Activated CD8-positive, alpha-beta T cell treated with anti-CD3 and anti-CD28 coated beads for 36 hours (primary cell): Measurements from ENCODE around the gene DCAF10. TPM values are rescaled to one million over a fixed set of nuclear protein-coding genes. Genes with fewer than 3 reads are reported as not detected.

ENCODE experiments used
- ATAC-seq: fragments of 200-7000 bp; cut with Tn5 transposase; one replicate; pipeline ENCODE4 v1.10.0; 2021; ENCODE audit warnings: mild to moderate bottlenecking, moderate library complexity
- CTCF ChIA-PET: fragments of 350-600 bp; sonication (Branson Sonifier 250); formaldehyde crosslinking; loops from one replicate; lab custom pipeline; 2021; ENCODE audit warnings: antibody characterized with exemption; lab: Charles Lee
- POLR2A ChIA-PET: fragments of 350-600 bp; sonication (Branson Sonifier 250); formaldehyde crosslinking; loops from one replicate; lab custom pipeline; 2021; ENCODE audit warnings: antibody characterized with exemption; lab: Charles Lee
- DNase-seq: peaks from one replicate; pipeline ENCODE4 v3.0.0-alpha.2; 2020
- H3K27ac Mint-ChIP-seq: one replicate; pipeline ENCODE4 v1.8.0; 2021; ENCODE audit warnings: mild to moderate bottlenecking, mixed read lengths
- H3K27me3 Mint-ChIP-seq: one replicate; pipeline ENCODE4 v1.8.0; 2021; ENCODE audit warnings: mixed read lengths
- H3K36me3 Mint-ChIP-seq: one replicate; pipeline ENCODE4 v1.8.0; 2021; ENCODE audit warnings: low read depth, mixed read lengths
- H3K4me1 Mint-ChIP-seq: one replicate; pipeline ENCODE4 v1.8.0; 2021; ENCODE audit warnings: low read depth, mixed read lengths
- H3K4me3 Mint-ChIP-seq: one replicate; pipeline ENCODE4 v1.8.0; 2021; ENCODE audit warnings: mild to moderate bottlenecking, moderate library complexity, mixed read lengths
- H3K9me3 Mint-ChIP-seq: one replicate; pipeline ENCODE4 v1.8.0; 2021; ENCODE audit warnings: mixed read lengths
- intact Hi-C: fragments of 100-400 bp; cut with micrococcal nuclease; formaldehyde crosslinking; loops from one replicate; pipeline ENCODE4 v1.10.0; 2022
- total RNA-seq, 2 experiments: library from RNA; stranded (reverse); gene quantifications; one replicate each; pipeline ENCODE4 v1.2.3, GENCODE V29; 2021
- TF ChIP-seq, protein P1 (sequence below): fragments of 200-600 bp; IDR thresholded peaks from one replicate; pipeline ENCODE4 v1.8.0; 2022; ENCODE audit warnings: antibody characterized with exemption, mild to moderate bottlenecking

DCAF10 gene
- total RNA-seq, 2 experiments from 2014 or later = 14.7 to 15.2 TPM

DNA sequence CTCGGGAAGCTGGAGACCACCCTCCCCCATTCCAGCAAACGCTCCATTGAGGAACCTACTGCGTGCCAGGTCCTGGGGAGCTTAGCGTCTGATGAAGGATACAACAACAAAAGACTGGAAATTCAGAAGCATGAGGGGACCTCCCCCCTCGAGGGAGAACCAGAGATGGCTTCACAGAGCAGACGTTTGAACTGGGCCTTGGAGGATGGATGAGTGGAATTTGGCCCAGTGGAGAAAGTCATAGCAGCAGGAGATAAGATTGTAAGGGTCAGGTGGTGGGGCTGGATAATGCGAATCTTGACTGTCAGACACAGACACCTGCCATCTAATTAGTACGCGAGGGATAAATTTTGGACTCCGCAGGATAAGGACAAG lies 104.5 kb downstream of the DCAF10 start:
- H3K4me1 Mint-ChIP-seq = peaks cover 22% of the 10 kb centered on the region
- no peaks in the 10 kb centered on the region for H3K9me3 Mint-ChIP-seq
- H3K27ac Mint-ChIP-seq = peak overlapping the region; percentile 84
- H3K4me3 Mint-ChIP-seq = peak overlapping the region; percentile 81
- CTCF ChIA-PET = interaction anchor here (0.8 to 1.2 kb wide), 3 partner anchors 9 to 183 kb away, joined by 3 to 9 read pairs (median 4); partner anchors contain the start of gene EXOSC3
- DNase-seq (no peak), ATAC-seq (no peak)
- POLR2A ChIA-PET = interaction anchor here (1.2 to 1.7 kb wide), 3 partner anchors 9 to 156 kb away, joined by 4 to 5 read pairs (median 5); no protein-coding TSS in a partner anchor
- H3K27me3 Mint-ChIP-seq = no peaks in the 10 kb centered on the region
- H3K36me3 Mint-ChIP-seq = no peaks in the 10 kb centered on the region
- TF ChIP-seq, protein P1, sequence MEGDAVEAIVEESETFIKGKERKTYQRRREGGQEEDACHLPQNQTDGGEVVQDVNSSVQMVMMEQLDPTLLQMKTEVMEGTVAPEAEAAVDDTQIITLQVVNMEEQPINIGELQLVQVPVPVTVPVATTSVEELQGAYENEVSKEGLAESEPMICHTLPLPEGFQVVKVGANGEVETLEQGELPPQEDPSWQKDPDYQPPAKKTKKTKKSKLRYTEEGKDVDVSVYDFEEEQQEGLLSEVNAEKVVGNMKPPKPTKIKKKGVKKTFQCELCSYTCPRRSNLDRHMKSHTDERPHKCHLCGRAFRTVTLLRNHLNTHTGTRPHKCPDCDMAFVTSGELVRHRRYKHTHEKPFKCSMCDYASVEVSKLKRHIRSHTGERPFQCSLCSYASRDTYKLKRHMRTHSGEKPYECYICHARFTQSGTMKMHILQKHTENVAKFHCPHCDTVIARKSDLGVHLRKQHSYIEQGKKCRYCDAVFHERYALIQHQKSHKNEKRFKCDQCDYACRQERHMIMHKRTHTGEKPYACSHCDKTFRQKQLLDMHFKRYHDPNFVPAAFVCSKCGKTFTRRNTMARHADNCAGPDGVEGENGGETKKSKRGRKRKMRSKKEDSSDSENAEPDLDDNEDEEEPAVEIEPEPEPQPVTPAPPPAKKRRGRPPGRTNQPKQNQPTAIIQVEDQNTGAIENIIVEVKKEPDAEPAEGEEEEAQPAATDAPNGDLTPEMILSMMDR = no peak
- intact Hi-C loops = no loop called here

DNA sequence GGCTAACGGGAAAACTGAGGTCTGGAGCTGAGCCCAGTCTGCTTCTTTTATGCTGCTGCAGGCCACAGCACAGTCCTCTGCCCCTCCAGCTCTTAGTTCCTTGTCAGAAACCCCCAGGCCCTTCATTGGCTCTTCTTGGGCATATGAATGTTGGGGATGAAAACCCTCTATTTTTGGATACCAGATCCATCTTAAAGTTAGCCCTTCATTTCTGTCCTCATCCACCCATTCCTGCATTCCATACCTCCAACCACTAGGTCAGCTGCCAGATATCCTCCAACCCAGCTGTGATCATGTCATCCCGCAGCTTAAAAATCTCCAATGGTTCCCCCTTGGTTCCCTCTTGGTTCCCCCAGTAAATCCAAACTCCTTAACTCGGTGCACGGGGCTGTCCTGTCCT lies 105.2 kb downstream of the DCAF10 start:
- no peak for DNase-seq
- intact Hi-C loops = no loop called here
- no peaks in the 10 kb centered on the region for H3K27me3 Mint-ChIP-seq
- ChIA-PET POLR2A (interaction anchor here (1.4 to 1.7 kb wide), 2 partner anchors 8 to 29 kb away, joined by 5 read pairs; no protein-coding TSS in a partner anchor), CTCF (interaction anchor here (1.1 to 1.5 kb wide), 2 partner anchors 10 to 182 kb away, joined by 4 to 7 read pairs; no protein-coding TSS in a partner anchor)
- H3K27ac Mint-ChIP-seq = no peak overlapping the region
- H3K36me3 Mint-ChIP-seq = no peaks in the 10 kb centered on the region
- H3K9me3 Mint-ChIP-seq = no peaks in the 10 kb centered on the region
- no peak for ATAC-seq
- H3K4me1 Mint-ChIP-seq = peaks cover 21% of the 10 kb centered on the region
- no peak overlapping the region for H3K4me3 Mint-ChIP-seq
- TF ChIP-seq, protein P1 = no peak

DNA sequence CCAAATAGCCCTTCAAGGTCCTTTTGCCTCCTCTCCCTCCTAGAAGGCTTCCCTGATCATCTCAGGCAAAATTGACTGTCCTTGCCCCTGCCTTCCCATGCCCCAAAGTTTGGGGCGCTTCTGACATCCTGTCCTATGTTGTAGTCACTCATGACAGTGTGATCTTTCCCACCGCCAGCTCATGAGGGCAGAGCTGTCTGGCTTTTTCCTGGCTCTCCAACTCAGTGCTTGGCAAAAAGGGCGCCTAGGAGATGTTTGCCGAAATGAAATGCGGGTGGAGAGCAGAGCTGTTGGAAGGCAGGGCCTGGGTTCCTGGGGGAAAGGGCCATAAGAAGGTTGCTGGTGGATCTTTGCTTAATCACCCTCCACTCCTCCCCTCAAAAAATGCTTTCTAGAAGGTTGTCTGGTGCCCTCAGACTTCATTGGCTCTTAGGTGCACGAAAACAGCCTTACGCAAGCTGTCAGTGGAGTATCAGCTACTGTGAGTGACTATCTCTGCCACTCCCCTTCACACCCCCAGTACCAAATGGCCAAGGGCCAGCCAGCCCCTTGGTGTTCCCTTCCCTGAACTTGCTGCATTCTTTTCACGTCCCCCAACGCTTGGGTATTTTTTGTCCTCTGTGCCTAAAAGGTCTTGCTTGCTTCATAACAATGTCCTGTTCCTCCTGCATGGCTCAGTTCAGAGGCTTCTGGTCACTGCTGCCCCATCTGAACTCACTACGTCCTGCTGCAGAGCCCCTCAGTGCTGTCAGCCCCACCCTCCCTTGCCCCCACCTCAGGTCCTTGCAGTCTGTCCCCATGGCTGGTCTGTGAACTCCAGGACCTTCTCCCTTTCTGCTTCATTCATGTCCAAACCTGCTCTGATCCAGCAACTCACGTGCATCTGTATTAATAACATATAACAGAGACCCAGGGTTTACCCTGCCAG lies 106.0 kb downstream of the DCAF10 start:
- intact Hi-C loops = no loop called here
- POLR2A ChIA-PET = no interaction called here
- ATAC-seq (no peak), DNase-seq (no peak)
- H3K9me3 Mint-ChIP-seq = no peaks in the 10 kb centered on the region
- peaks cover 20% of the 10 kb centered on the region for H3K4me1 Mint-ChIP-seq
- no peaks in the 10 kb centered on the region for H3K27me3 Mint-ChIP-seq
- H3K27ac Mint-ChIP-seq = no peak overlapping the region
- TF ChIP-seq, protein P1 = no peak
- H3K4me3 Mint-ChIP-seq = no peak overlapping the region
- CTCF ChIA-PET = interaction anchor here (1.5 kb wide), 1 partner anchor 9 kb away, joined by 7 read pairs; no protein-coding TSS in a partner anchor
- H3K36me3 Mint-ChIP-seq = no peaks in the 10 kb centered on the region

DNA sequence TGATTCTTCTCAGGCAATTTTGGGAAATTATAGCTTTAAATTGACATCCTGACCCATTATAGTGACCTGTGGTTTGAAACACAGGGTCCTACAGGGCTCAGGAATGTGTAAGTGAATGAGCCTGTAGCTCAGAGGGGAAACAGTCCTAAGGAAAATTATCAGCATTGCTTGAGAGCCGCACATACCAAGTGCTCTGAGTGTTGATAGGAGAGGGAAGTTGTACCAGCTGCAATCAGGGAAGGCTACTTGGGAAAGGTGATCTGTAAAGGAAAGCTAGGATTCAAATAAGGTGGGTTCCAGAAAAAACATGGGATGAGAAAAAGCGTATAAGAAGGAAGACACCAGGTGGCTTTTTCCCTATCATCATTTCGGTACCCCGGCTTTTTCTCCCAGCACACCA lies 107.7 kb downstream of the DCAF10 start:
- H3K27ac Mint-ChIP-seq = no peak overlapping the region
- ChIA-PET CTCF (interaction anchor here (0.7 to 2.0 kb wide), 3 partner anchors 160 to 252 kb away, joined by 3 to 7 read pairs (median 5); no protein-coding TSS in a partner anchor), POLR2A (no interaction called here)
- H3K36me3 Mint-ChIP-seq = no peaks in the 10 kb centered on the region
- no peak for DNase-seq
- H3K27me3 Mint-ChIP-seq = no peaks in the 10 kb centered on the region
- intact Hi-C loops = no loop called here
- H3K4me3 Mint-ChIP-seq = no peak overlapping the region
- TF ChIP-seq, protein P1 = no peak
- no peak for ATAC-seq
- peaks cover 7% of the 10 kb centered on the region for H3K4me1 Mint-ChIP-seq
- H3K9me3 Mint-ChIP-seq = no peaks in the 10 kb centered on the region
